Measurements from ENCODE around the gene EVA1C. TPM values are rescaled to one million over a fixed set of nuclear protein-coding genes. Genes with fewer than 3 reads are reported as not detected.
"Not testable (repeated sequence)": the region's sequence is repeated elsewhere in the genome, so short reads cannot be mapped to it uniquely, and the experiment has no call there.

EVA1C gene
- total RNA-seq, 3 donors from 2014 or later (not counting 1 experiment from before 2014, with no cell fraction given), result 14.7 to 27.8 (median 15.8) TPM

DNA sequence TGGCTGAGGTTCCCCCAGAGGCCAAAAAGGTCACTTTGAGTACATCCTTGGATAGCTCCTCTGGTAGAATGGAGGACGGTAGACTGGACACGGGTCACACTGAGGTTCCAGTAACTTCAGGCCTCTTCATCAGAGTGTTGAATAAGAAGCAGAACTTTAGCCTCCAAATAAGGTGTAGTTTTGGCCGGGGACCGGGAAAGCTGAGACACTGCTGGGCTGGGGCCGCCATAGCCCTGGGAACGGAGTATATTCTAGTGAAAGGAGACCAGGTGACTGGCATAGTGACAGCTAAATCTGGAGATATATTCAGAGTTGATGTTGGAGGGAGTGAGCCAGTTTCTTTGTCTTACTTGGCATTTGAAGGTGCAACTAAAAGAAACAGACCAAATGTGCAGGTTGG, 84.1 kb downstream of the EVA1C start:
- intact Hi-C loops (cut with micrococcal nuclease), result loop anchor here (10.0 kb wide), 1 partner anchor 82 kb away; the partner anchor contains the start of gene EVA1C

DNA sequence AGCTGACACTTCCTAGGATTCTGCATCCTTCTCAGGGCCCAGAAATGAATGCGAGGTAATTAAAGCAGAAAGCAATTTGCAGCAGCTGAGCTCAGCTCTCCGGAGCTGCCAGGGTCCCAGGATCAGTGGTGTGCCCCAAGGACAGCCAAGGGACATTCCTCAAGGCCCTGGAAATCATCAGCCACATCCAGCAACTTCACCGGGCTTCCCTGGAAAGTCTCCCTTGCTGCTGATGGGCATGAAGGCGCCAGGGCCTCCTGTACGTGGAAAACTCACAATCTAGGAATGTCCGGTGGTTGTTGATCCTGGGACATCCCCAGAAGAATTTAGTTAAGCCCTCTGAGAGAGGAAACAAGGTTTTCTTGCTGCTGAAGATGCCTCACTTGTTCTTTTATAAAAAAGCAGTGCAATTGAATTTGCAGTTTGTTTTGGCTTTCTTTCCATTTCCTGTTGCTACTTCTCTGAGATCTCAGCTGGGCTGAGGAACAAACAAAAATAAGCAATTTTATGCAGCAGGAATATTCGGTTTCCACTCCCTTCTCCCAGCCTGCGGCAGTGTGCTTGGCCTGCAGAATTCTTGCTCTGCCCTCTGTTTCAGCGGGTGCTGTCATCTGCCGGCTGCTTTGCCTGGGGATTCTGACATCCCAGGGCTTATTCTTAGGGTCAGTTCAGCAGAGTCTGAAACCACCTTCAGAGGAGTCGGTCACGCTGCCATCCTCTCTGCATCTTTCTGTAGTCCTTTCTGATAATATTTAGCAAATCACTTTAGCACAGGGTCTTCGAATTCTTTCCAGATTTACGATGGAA, 86.9 kb downstream of the EVA1C start:
- Histone ChIP-seq H3K27ac (ENCODE audit: low read length) (no peak overlapping the region), H3K4me1 (ENCODE audit: control insufficient read depth, insufficient read depth, low read length) (no peaks in the 10 kb centered on the region), H3K27me3 (ENCODE audit: control insufficient read depth, insufficient read depth, low read length) (no peaks in the 10 kb centered on the region), H3K9me3 (ENCODE audit: control insufficient read depth, insufficient read depth, low read length) (no peaks in the 10 kb centered on the region), H3K4me3 (ENCODE audit: low read length) (no peak overlapping the region), H3K36me3 (ENCODE audit: control insufficient read depth, insufficient read depth, low read length) (peaks cover 9% of the 10 kb centered on the region)
- Mint-ChIP-seq H3K27ac (no peak overlapping the region), H3K36me3 (no peaks in the 10 kb centered on the region), H3K4me1 (peaks cover 0 to 11% of the 10 kb centered on the region in 2 donors), H3K27me3 (ENCODE audit: low read depth in 2 of 2) (no peaks in the 10 kb centered on the region), H3K9me3 (no peaks in the 10 kb centered on the region), H3K4me3 (no peak overlapping the region)
- ATAC-seq (no peak), DNase-seq (no peak)
- TF ChIP-seq, protein P1, sequence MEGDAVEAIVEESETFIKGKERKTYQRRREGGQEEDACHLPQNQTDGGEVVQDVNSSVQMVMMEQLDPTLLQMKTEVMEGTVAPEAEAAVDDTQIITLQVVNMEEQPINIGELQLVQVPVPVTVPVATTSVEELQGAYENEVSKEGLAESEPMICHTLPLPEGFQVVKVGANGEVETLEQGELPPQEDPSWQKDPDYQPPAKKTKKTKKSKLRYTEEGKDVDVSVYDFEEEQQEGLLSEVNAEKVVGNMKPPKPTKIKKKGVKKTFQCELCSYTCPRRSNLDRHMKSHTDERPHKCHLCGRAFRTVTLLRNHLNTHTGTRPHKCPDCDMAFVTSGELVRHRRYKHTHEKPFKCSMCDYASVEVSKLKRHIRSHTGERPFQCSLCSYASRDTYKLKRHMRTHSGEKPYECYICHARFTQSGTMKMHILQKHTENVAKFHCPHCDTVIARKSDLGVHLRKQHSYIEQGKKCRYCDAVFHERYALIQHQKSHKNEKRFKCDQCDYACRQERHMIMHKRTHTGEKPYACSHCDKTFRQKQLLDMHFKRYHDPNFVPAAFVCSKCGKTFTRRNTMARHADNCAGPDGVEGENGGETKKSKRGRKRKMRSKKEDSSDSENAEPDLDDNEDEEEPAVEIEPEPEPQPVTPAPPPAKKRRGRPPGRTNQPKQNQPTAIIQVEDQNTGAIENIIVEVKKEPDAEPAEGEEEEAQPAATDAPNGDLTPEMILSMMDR (IDR thresholded peaks at IDR 0.05), result no peak
- WGBS (ENCODE audit: insufficient coverage), result 92% methylated on average over 14 of the region's 14 CpGs
- intact Hi-C loops (cut with micrococcal nuclease), result loop anchor here (10.0 kb wide), 1 partner anchor 85 kb away; the partner anchor contains the start of gene EVA1C

More for the DNA sequence above, 84.1 kb downstream of the EVA1C start:
- Mint-ChIP-seq H3K27ac (no peak overlapping the region), H3K4me1 (peaks cover 0 to 11% of the 10 kb centered on the region in 2 donors), H3K36me3 (no peaks in the 10 kb centered on the region), H3K4me3 (no peak overlapping the region), H3K9me3 (no peaks in the 10 kb centered on the region), H3K27me3 (ENCODE audit: low read depth in 2 of 2) (no peaks in the 10 kb centered on the region)
- Histone ChIP-seq H3K9me3 (ENCODE audit: control insufficient read depth, insufficient read depth, low read length) (no peaks in the 10 kb centered on the region), H3K4me3 (ENCODE audit: low read length) (no peak overlapping the region), H3K27ac (ENCODE audit: low read length) (no peak overlapping the region), H3K27me3 (ENCODE audit: control insufficient read depth, insufficient read depth, low read length) (no peaks in the 10 kb centered on the region), H3K4me1 (ENCODE audit: control insufficient read depth, insufficient read depth, low read length) (peaks cover 12% of the 10 kb centered on the region), H3K36me3 (ENCODE audit: control insufficient read depth, insufficient read depth, low read length) (peaks cover 5% of the 10 kb centered on the region)
- ATAC-seq (no peak), DNase-seq (no peak)
- 98% methylated on average over 6 of the region's 6 CpGs for WGBS (ENCODE audit: insufficient coverage)
- TF ChIP-seq, protein P1 (IDR thresholded peaks at IDR 0.05), result no peak

DNA sequence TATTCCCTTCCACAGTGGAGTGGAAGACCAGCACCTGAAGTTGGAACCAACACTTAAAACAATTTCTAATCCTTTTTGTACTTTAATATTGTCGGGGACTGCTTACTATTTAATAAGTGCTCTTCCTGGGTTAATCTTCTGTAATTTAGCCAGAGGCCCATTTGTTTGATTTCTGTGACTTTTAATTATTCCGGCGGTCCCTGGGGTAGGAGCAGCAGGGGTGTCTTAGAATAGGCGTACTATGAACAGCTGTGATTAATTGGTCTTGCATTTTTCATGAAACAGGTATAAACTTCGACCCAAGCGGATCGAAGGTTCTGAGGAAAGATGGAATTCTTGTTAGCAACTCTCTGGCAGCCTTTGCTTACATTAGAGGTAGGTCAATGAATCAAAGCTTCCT, 91.1 kb downstream of the EVA1C start:
- H3K4me1 Mint-ChIP-seq; H3K4me3 Mint-ChIP-seq; H3K4me3 ChIP-seq (ENCODE audit: low read length); H3K9me3 ChIP-seq (ENCODE audit: control insufficient read depth, insufficient read depth, low read length); H3K4me1 ChIP-seq (ENCODE audit: control insufficient read depth, insufficient read depth, low read length); intact Hi-C loops (cut with micrococcal nuclease); DNase-seq; ATAC-seq; H3K27ac ChIP-seq (ENCODE audit: low read length); H3K27me3 Mint-ChIP-seq (ENCODE audit: low read depth in 2 of 2); H3K27ac Mint-ChIP-seq; H3K36me3 ChIP-seq (ENCODE audit: control insufficient read depth, insufficient read depth, low read length); H3K36me3 Mint-ChIP-seq; H3K27me3 ChIP-seq (ENCODE audit: control insufficient read depth, insufficient read depth, low read length); H3K9me3 Mint-ChIP-seq: not testable (repeated sequence)
- WGBS (ENCODE audit: insufficient coverage), result 98% methylated on average over 7 of the region's 7 CpGs

DNA sequence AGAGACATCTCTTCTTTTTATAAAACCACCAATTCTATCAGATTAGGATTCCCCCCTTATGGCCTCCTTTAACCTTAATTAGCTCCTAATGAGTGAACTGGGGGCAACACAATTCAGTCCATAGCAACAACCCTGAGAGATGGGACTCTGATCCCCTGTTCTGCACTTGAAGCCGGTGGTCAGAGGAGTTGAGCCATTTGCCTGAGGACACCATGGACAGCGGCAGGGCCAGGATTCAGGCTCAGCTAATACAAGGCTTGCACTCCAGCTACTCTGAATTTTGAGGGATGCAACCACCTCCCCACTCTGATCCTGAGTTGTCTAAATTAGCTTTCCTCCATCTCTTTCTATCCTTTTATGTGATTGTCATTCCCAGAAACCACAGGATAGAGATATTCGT, 93.3 kb downstream of the EVA1C start:
- ATAC-seq; H3K36me3 ChIP-seq (ENCODE audit: control insufficient read depth, insufficient read depth, low read length); H3K27me3 Mint-ChIP-seq (ENCODE audit: low read depth in 2 of 2); H3K27me3 ChIP-seq (ENCODE audit: control insufficient read depth, insufficient read depth, low read length); H3K4me3 Mint-ChIP-seq; H3K4me1 ChIP-seq (ENCODE audit: control insufficient read depth, insufficient read depth, low read length); H3K9me3 Mint-ChIP-seq; H3K36me3 Mint-ChIP-seq; H3K4me3 ChIP-seq (ENCODE audit: low read length); H3K4me1 Mint-ChIP-seq; intact Hi-C loops (cut with micrococcal nuclease); DNase-seq; H3K27ac Mint-ChIP-seq; H3K9me3 ChIP-seq (ENCODE audit: control insufficient read depth, insufficient read depth, low read length); H3K27ac ChIP-seq (ENCODE audit: low read length): not testable (repeated sequence)
- 95% methylated on average over 3 of the region's 3 CpGs for WGBS (ENCODE audit: insufficient coverage)

DNA sequence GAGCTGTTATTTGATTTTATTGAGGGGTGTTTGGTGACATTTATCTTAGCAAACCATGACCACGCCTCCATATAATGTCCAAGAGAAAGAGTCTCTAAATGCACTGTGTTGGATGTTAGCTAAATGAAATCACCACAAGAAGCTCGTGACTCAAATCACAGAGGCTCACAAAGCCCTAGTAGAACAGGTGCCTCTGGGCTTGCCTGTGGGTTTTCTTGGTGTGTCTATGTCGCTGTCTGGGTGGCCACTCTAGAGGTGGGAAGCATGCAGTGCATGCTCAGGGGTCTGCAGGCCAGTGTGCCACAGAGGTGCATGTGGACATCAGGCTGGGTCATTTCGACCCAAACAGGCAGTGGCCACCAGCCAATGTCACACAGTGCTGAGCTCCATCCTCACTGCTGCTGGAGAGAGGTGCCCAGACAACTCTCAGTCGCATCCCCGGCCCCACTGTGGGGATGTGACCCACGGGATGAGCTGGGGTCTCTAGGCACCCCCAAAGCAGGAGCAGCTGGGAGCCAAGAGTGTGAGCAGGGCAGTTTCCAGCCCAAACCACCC, 94.0 kb downstream of the EVA1C start:
- H3K27ac Mint-ChIP-seq; H3K27me3 Mint-ChIP-seq (ENCODE audit: low read depth in 2 of 2): not testable (repeated sequence)

More for the DNA sequence above, 94.0 kb downstream of the EVA1C start:
- H3K4me1 ChIP-seq (ENCODE audit: control insufficient read depth, insufficient read depth, low read length); H3K27me3 ChIP-seq (ENCODE audit: control insufficient read depth, insufficient read depth, low read length); H3K4me1 Mint-ChIP-seq; DNase-seq; H3K36me3 Mint-ChIP-seq; H3K4me3 ChIP-seq (ENCODE audit: low read length); intact Hi-C loops (cut with micrococcal nuclease); H3K36me3 ChIP-seq (ENCODE audit: control insufficient read depth, insufficient read depth, low read length); ATAC-seq; H3K9me3 ChIP-seq (ENCODE audit: control insufficient read depth, insufficient read depth, low read length); H3K4me3 Mint-ChIP-seq; H3K27ac ChIP-seq (ENCODE audit: low read length); H3K9me3 Mint-ChIP-seq: not testable (repeated sequence)
- 95% methylated on average over 6 of the region's 7 CpGs for WGBS (ENCODE audit: insufficient coverage)

All from natural killer cell (primary cell).